CD1c-positive myeloid dendritic cell (primary cell): ENCODE results near the gene ADAM12.
"Not testable (repeated sequence)": the region's sequence is repeated elsewhere in the genome, so short reads cannot be mapped to it uniquely, and the experiment has no call there.

Experiments used
- DNase-seq: peaks from one replicate; pipeline ENCODE4 v3.0.0-alpha.2; 2016; ENCODE audit errors: extremely low spot score

Gene ADAM12

GRCh38 chr10:126374435-126374834 lies 13.8 kb downstream of the ADAM12 start:
- DNase-seq, result no peak

- no peak for DNase-seq
These were observed 14.3 kb downstream of the ADAM12 start for GRCh38 chr10:126373972-126374371.

- DNase-seq, result no peak
These were observed 15.1 kb downstream of the ADAM12 start for GRCh38 chr10:126373147-126373546.

- no peak for DNase-seq
These were observed 15.9 kb downstream of the ADAM12 start for GRCh38 chr10:126372396-126372795.

GRCh38 chr10:126369125-126369710 lies 19.1 kb downstream of the ADAM12 start:
- DNase-seq, result no peak

- DNase-seq, result no peak
These were observed 31.1 kb downstream of the ADAM12 start for GRCh38 chr10:126357169-126357568.

GRCh38 chr10:126353666-126354065 lies 34.6 kb downstream of the ADAM12 start:
- DNase-seq, result no peak

GRCh38 chr10:126352453-126352852 lies 35.8 kb downstream of the ADAM12 start:
- DNase-seq, result no peak

GRCh38 chr10:126351021-126351420 lies 37.3 kb downstream of the ADAM12 start:
- DNase-seq, result no peak

- DNase-seq, result no peak
These were observed 37.9 kb downstream of the ADAM12 start for GRCh38 chr10:126350216-126350992.

GRCh38 chr10:126349676-126350075 lies 38.6 kb downstream of the ADAM12 start:
- DNase-seq, result no peak

GRCh38 chr10:126349101-126349500 lies 39.2 kb downstream of the ADAM12 start:
- no peak for DNase-seq

GRCh38 chr10:126343496-126343895 lies 44.8 kb downstream of the ADAM12 start:
- DNase-seq, result not testable (repeated sequence)

- no peak for DNase-seq
These were observed 45.6 kb downstream of the ADAM12 start for GRCh38 chr10:126342680-126343079.

GRCh38 chr10:126341491-126341890 lies 46.8 kb downstream of the ADAM12 start:
- no peak for DNase-seq

- DNase-seq, result no peak
These were observed 50.9 kb downstream of the ADAM12 start for GRCh38 chr10:126337251-126337810.

- no peak for DNase-seq
These were observed 51.5 kb downstream of the ADAM12 start for GRCh38 chr10:126336801-126337200.

- no peak for DNase-seq
These were observed 54.0 kb downstream of the ADAM12 start for GRCh38 chr10:126334272-126334671.

- no peak for DNase-seq
These were observed 55.7 kb downstream of the ADAM12 start for GRCh38 chr10:126332576-126332975.

GRCh38 chr10:126331101-126331500 lies 57.2 kb downstream of the ADAM12 start:
- DNase-seq, result no peak

GRCh38 chr10:126324826-126325225 lies 63.5 kb downstream of the ADAM12 start:
- DNase-seq, result no peak

- DNase-seq, result no peak
These were observed 66.8 kb downstream of the ADAM12 start for GRCh38 chr10:126321440-126321839.

- DNase-seq, result no peak
These were observed 70.5 kb downstream of the ADAM12 start for GRCh38 chr10:126317751-126318150.
